Measurements from ENCODE around the gene ROR2.

ROR2 gene

DNA sequence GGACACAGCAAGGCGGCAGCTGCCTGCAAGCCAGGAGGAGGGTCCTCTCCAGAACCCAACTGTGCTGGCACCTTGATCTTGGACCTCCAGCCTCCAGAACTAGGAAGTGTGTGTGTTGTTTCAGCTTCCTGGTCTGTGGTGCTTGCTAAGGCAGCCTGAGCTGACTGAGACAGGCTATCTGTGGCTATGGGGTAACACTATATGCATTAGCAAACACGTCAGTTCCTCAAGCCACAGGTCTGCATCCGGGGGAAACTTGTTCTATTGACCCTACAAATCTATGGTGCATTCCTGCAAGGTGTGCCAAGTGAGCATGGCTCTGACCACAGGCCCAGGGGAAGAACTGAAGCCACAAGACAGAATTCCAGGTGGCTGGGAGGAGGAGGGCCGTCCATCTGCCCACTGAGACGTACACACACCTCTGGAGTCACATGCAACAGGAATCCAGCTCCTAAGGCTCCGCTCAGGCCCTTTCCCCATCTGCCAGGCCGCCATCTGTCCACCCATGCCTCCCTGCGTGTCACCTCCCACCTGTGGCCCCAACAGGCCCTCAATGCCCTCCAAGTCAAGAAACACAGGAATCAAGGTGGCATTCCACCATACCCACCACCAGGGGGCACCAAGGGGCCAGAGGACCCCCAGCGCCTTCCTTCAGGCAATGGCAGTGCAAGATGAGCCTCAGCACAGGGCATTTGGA lies 174.9 kb downstream of the ROR2 start:
- Mint-ChIP-seq H3K4me1 (peaks cover 41% of the 10 kb centered on the region), H3K9me3 (no peaks in the 10 kb centered on the region), H3K27me3 (ENCODE audit: low read depth) (peaks cover 11% of the 10 kb centered on the region), H3K27ac (peak overlapping the region in 1 of 3 experiments; percentile 41), H3K4me3 (no peak overlapping the region), H3K36me3 (ENCODE audit: low read depth) (no peaks in the 10 kb centered on the region)
- TF ChIP-seq CTCF (IDR thresholded peaks at IDR 0.05; ENCODE audit: unreplicated experiment in 3 of 3), result peak; percentile 85 to 89 (median 86)

GRCh38 chr9:91773156-91773555 lies 176.9 kb downstream of the ROR2 start:
- H3K27ac Mint-ChIP-seq, result peak overlapping the region in 2 of 3 experiments; percentile 31 to 37
- no peak for TF ChIP-seq CTCF (IDR thresholded peaks at IDR 0.05; ENCODE audit: unreplicated experiment in 3 of 3)
- H3K4me3 Mint-ChIP-seq, result peak overlapping the region in 1 of 3 experiments; percentile 25
- H3K36me3 Mint-ChIP-seq (ENCODE audit: low read depth), result peaks cover 2% of the 10 kb centered on the region
- peaks cover 43% of the 10 kb centered on the region for H3K4me1 Mint-ChIP-seq
- peaks cover 11% of the 10 kb centered on the region for H3K27me3 Mint-ChIP-seq (ENCODE audit: low read depth)
- no peaks in the 10 kb centered on the region for H3K9me3 Mint-ChIP-seq

DNA sequence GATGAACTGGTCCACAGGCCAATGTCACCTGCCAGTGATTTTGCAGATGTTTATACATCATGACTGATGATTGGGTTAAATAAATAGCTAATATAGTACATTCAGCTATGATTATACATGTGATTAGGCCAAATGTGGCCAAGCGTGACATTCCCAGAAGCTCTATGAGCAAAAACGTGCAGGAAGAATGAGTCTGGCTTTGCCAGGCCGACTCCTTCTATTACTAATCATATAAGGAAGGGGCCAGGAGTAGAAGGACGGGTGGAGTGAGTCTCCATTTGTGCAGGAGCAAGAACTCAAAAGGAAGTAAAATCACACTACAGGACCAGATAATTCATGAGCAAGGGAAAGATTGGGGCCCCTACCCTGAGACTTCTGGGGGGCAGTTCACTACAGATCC lies 178.2 kb downstream of the ROR2 start:
- no peak for TF ChIP-seq CTCF (IDR thresholded peaks at IDR 0.05; ENCODE audit: unreplicated experiment in 3 of 3)
- no peak overlapping the region for H3K4me3 Mint-ChIP-seq
- H3K4me1 Mint-ChIP-seq, result peaks cover 55% of the 10 kb centered on the region
- H3K9me3 Mint-ChIP-seq, result no peaks in the 10 kb centered on the region
- peaks cover 4% of the 10 kb centered on the region for H3K36me3 Mint-ChIP-seq (ENCODE audit: low read depth)
- H3K27me3 Mint-ChIP-seq (ENCODE audit: low read depth), result peaks cover 11% of the 10 kb centered on the region
- peak overlapping the region; percentile 28 to 80 (median 46) for H3K27ac Mint-ChIP-seq

- Mint-ChIP-seq H3K4me1 (peaks cover 64% of the 10 kb centered on the region), H3K9me3 (peaks cover 3% of the 10 kb centered on the region), H3K36me3 (ENCODE audit: low read depth) (peaks cover 10% of the 10 kb centered on the region), H3K27ac (peak overlapping the region; percentile 28 to 80 (median 46)), H3K27me3 (ENCODE audit: low read depth) (peaks cover 11% of the 10 kb centered on the region), H3K4me3 (peak overlapping the region in 1 of 3 experiments; percentile 1)
- TF ChIP-seq CTCF (IDR thresholded peaks at IDR 0.05; ENCODE audit: unreplicated experiment in 3 of 3), result peak; percentile 45 to 49 (median 47)
Measured at GRCh38 chr9:91771027-91771426, 179.0 kb downstream of the ROR2 start.

DNA sequence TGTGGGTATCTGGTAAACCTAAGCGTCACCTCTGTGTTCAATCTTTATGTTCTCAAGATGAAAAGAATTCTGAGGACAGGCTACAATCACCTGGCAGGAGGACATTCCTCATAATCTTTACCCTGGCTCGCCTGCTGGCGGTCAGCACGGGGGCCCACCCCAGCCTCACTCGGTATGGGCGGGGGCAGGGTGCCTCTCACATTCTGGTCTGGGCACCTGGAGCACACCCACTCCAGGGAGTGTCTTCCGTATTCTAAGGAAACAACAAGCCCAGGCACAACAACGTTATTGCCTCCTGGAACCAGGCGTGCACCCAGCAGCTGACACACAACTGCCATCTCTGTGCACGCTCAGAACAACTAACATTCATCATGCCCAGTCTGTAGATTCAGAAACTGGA lies 179.8 kb downstream of the ROR2 start:
- H3K4me1 Mint-ChIP-seq, result peaks cover 61% of the 10 kb centered on the region

More for the DNA sequence above, 179.8 kb downstream of the ROR2 start:
- no peak overlapping the region for H3K4me3 Mint-ChIP-seq
- peaks cover 13% of the 10 kb centered on the region for H3K36me3 Mint-ChIP-seq (ENCODE audit: low read depth)
- peak overlapping the region in 1 of 3 experiments; percentile 67 for H3K27ac Mint-ChIP-seq
- peaks cover 7% of the 10 kb centered on the region for H3K9me3 Mint-ChIP-seq
- peaks cover 8% of the 10 kb centered on the region for H3K27me3 Mint-ChIP-seq (ENCODE audit: low read depth)
- no peak for TF ChIP-seq CTCF (IDR thresholded peaks at IDR 0.05; ENCODE audit: unreplicated experiment in 3 of 3)
